Natural killer cell treated with Interleukin-12 subunit alpha and Interleukin-12 subunit beta and Interleukin-15 and Interleukin-18, amount 100 ng/mL, for 72 hours (primary cell): ENCODE results near the gene FH. TPM values are rescaled to one million over a fixed set of nuclear protein-coding genes. Genes with fewer than 3 reads are reported as not detected.

Experiments
- ATAC-seq, 2 donors: fragments of 150-1000 bp; cut with Tn5 transposase in 1 of 2; sonication (Bioruptor Pico), chemical (Tn5 transposase) in 1 of 2; 2 replicates each; pipeline ENCODE4 v1.10.0; 2021
- DNase-seq: peaks from one replicate; pipeline ENCODE4 v3.0.0; 2022; ENCODE audit warnings: low spot score
- H3K27ac Mint-ChIP-seq, 2 donors: 1 replicate in 1 of 2; 2 replicates in 1 of 2; pipeline ENCODE4 v1.8.0; 2022; ENCODE audit warnings: mixed read lengths in 2 of 2, mild to moderate bottlenecking in 1 of 2, moderate library complexity in 1 of 2
- H3K27me3 Mint-ChIP-seq, 2 donors: 1 replicate in 1 of 2; 2 replicates in 1 of 2; pipeline ENCODE4 v1.8.0; 2022; ENCODE audit warnings: mixed read lengths in 2 of 2
- H3K36me3 Mint-ChIP-seq: one replicate; pipeline ENCODE4 v1.8.0; 2022; ENCODE audit warnings: mixed read lengths
- H3K4me1 Mint-ChIP-seq, 2 donors: 1 replicate in 1 of 2; 2 replicates in 1 of 2; pipeline ENCODE4 v1.8.0; 2022; ENCODE audit warnings: low read depth in 2 of 2, mixed read lengths in 2 of 2, mild to moderate bottlenecking in 1 of 2
- H3K4me3 Mint-ChIP-seq: one replicate; pipeline ENCODE4 v1.8.0; 2022; ENCODE audit warnings: mixed read lengths
- H3K9me3 Mint-ChIP-seq: 2 replicates; pipeline ENCODE4 v1.8.0; 2022; ENCODE audit warnings: mixed read lengths
- total RNA-seq, 2 donors: library from RNA; stranded (reverse); gene quantifications; one replicate each; pipeline ENCODE4 v1.2.3, GENCODE V29; 2022

FH gene
- total RNA-seq: 10 to 100 TPM; 53.8 to 63.6 TPM

GRCh38 chr1:241519308-241520079 is at the start of gene FH:
FH (minus strand) TSS chr1:241519755; CDS start chr1:241519722, 33 bp downstream.
- H3K27me3 Mint-ChIP-seq: peaks cover 20 to 35% of the 10 kb centered on the region in 2 donors
- H3K36me3 Mint-ChIP-seq: peaks cover 6% of the 10 kb centered on the region
- H3K9me3 Mint-ChIP-seq: no peaks in the 10 kb centered on the region
- peak; percentile 95 for DNase-seq
- peaks cover 2 to 7% of the 10 kb centered on the region in 2 donors for H3K4me1 Mint-ChIP-seq
- ATAC-seq: peak; percentile 99
- peak within 1 kb of the TSS in 1 of 2 donors; percentile 70 for H3K27ac Mint-ChIP-seq
- H3K4me3 Mint-ChIP-seq: peak within 1 kb of the TSS; percentile 93

GRCh38 chr1:241560849-241561187 is 41.3 kb upstream of the FH start:
- DNase-seq: no peak
- Mint-ChIP-seq H3K27ac (no peak overlapping the region), H3K27me3 (peaks cover 14 to 21% of the 10 kb centered on the region in 2 donors), H3K4me1 (no peaks in the 10 kb centered on the region), H3K36me3 (no peaks in the 10 kb centered on the region), H3K9me3 (no peaks in the 10 kb centered on the region), H3K4me3 (no peak overlapping the region)
- ATAC-seq: no peak

GRCh38 chr1:241560146-241560848 is 40.7 kb upstream of the FH start:
- H3K36me3 Mint-ChIP-seq: no peaks in the 10 kb centered on the region
- H3K9me3 Mint-ChIP-seq: no peaks in the 10 kb centered on the region
- ATAC-seq (no peak), DNase-seq (no peak)
- no peak overlapping the region for H3K27ac Mint-ChIP-seq
- no peaks in the 10 kb centered on the region for H3K4me1 Mint-ChIP-seq
- H3K4me3 Mint-ChIP-seq: no peak overlapping the region
- peaks cover 17 to 21% of the 10 kb centered on the region in 2 donors for H3K27me3 Mint-ChIP-seq

- Mint-ChIP-seq H3K27ac (no peak overlapping the region), H3K27me3 (peaks cover 17 to 20% of the 10 kb centered on the region in 2 donors), H3K4me1 (peaks cover 0 to 2% of the 10 kb centered on the region in 2 donors), H3K4me3 (no peak overlapping the region), H3K36me3 (no peaks in the 10 kb centered on the region), H3K9me3 (no peaks in the 10 kb centered on the region)
- DNase-seq (no peak), ATAC-seq (no peak)
These were observed 38.1 kb upstream of the FH start for GRCh38 chr1:241557551-241558193.

- no peaks in the 10 kb centered on the region for H3K36me3 Mint-ChIP-seq
- no peak overlapping the region for H3K4me3 Mint-ChIP-seq
- peaks cover 11 to 14% of the 10 kb centered on the region in 2 donors for H3K27me3 Mint-ChIP-seq
- ATAC-seq (no peak), DNase-seq (no peak)
- H3K4me1 Mint-ChIP-seq: peaks cover 1 to 8% of the 10 kb centered on the region in 2 donors
- H3K9me3 Mint-ChIP-seq: no peaks in the 10 kb centered on the region
- H3K27ac Mint-ChIP-seq: no peak overlapping the region
These were observed 37.5 kb upstream of the FH start for GRCh38 chr1:241557031-241557430.

- H3K36me3 Mint-ChIP-seq: no peaks in the 10 kb centered on the region
- peaks cover 0 to 5% of the 10 kb centered on the region in 2 donors for H3K27me3 Mint-ChIP-seq
- no peak overlapping the region for H3K4me3 Mint-ChIP-seq
- no peak overlapping the region for H3K27ac Mint-ChIP-seq
- H3K9me3 Mint-ChIP-seq: no peaks in the 10 kb centered on the region
- ATAC-seq: no peak
- peaks cover 8 to 17% of the 10 kb centered on the region in 2 donors for H3K4me1 Mint-ChIP-seq
- no peak for DNase-seq
These were observed 36.0 kb upstream of the FH start for GRCh38 chr1:241555526-241555925.

- H3K27me3 Mint-ChIP-seq: peaks cover 2 to 5% of the 10 kb centered on the region in 2 donors
- ATAC-seq: no peak
- H3K27ac Mint-ChIP-seq: no peak overlapping the region
- no peak for DNase-seq
- no peaks in the 10 kb centered on the region for H3K9me3 Mint-ChIP-seq
- peaks cover 8 to 17% of the 10 kb centered on the region in 2 donors for H3K4me1 Mint-ChIP-seq
- no peaks in the 10 kb centered on the region for H3K36me3 Mint-ChIP-seq
- H3K4me3 Mint-ChIP-seq: no peak overlapping the region
These were observed 34.5 kb upstream of the FH start for GRCh38 chr1:241553886-241554592.

- DNase-seq (no peak), ATAC-seq (peak; percentile 62 to 64)
- Mint-ChIP-seq H3K27me3 (peaks cover 7 to 12% of the 10 kb centered on the region in 2 donors), H3K27ac (peak overlapping the region; percentile 51 to 79), H3K9me3 (no peaks in the 10 kb centered on the region), H3K36me3 (no peaks in the 10 kb centered on the region), H3K4me3 (peak overlapping the region; percentile 72), H3K4me1 (peaks cover 8 to 17% of the 10 kb centered on the region in 2 donors)
These were observed 32.4 kb upstream of the FH start for GRCh38 chr1:241551759-241552638.

- Mint-ChIP-seq H3K27ac (no peak overlapping the region), H3K9me3 (no peaks in the 10 kb centered on the region), H3K36me3 (no peaks in the 10 kb centered on the region), H3K4me1 (peaks cover 8 to 17% of the 10 kb centered on the region in 2 donors), H3K4me3 (no peak overlapping the region), H3K27me3 (peaks cover 16 to 27% of the 10 kb centered on the region in 2 donors)
- ATAC-seq (no peak), DNase-seq (no peak)
These were observed 30.8 kb upstream of the FH start for GRCh38 chr1:241550318-241550717.

- DNase-seq (no peak), ATAC-seq (no peak)
- no peak overlapping the region for H3K4me3 Mint-ChIP-seq
- H3K9me3 Mint-ChIP-seq: no peaks in the 10 kb centered on the region
- peaks cover 8 to 17% of the 10 kb centered on the region in 2 donors for H3K4me1 Mint-ChIP-seq
- H3K27ac Mint-ChIP-seq: no peak overlapping the region
- H3K27me3 Mint-ChIP-seq: peaks cover 16 to 28% of the 10 kb centered on the region in 2 donors
- no peaks in the 10 kb centered on the region for H3K36me3 Mint-ChIP-seq
These were observed 28.5 kb upstream of the FH start for GRCh38 chr1:241548008-241548407.

GRCh38 chr1:241542199-241542907 is 22.8 kb upstream of the FH start:
- Mint-ChIP-seq H3K4me3 (no peak overlapping the region), H3K9me3 (no peaks in the 10 kb centered on the region), H3K4me1 (no peaks in the 10 kb centered on the region)

GRCh38 chr1:241536969-241537368 is 17.4 kb upstream of the FH start:
- Mint-ChIP-seq H3K27me3 (peaks cover 14 to 27% of the 10 kb centered on the region in 2 donors), H3K36me3 (no peaks in the 10 kb centered on the region), H3K4me3 (no peak overlapping the region), H3K27ac (no peak overlapping the region), H3K4me1 (peaks cover under 1 to 2% of the 10 kb centered on the region in 2 donors), H3K9me3 (no peaks in the 10 kb centered on the region)
- DNase-seq: no peak
- ATAC-seq: no peak

More at GRCh38 chr1:241542199-241542907, 22.8 kb upstream of the FH start:
- DNase-seq (no peak), ATAC-seq (no peak)
- H3K27ac Mint-ChIP-seq: no peak overlapping the region
- H3K27me3 Mint-ChIP-seq: peaks cover 17 to 24% of the 10 kb centered on the region in 2 donors
- no peaks in the 10 kb centered on the region for H3K36me3 Mint-ChIP-seq
